NOMO-1 (cell line): ENCODE data around the gene LAG3.

Source experiments
- DNase-seq, 2 experiments: peaks; one replicate each; lab custom pipeline; 2025; ENCODE audit not compliant: unreplicated experiment in 2 of 2; lab: John Stamatoyannopoulos, UW

Gene LAG3

GRCh38 chr12:6821591-6822425 is 49.5 kb downstream of the LAG3 start, which contains the start of gene GPR162:
GPR162 (plus strand) TSS chr12:6821821; CDS start chr12:6823899, 2,078 bp downstream.
- DNase-seq, result no peak

GRCh38 chr12:6822426-6823135 is 50.3 kb downstream of the LAG3 start:
- no peak for DNase-seq

GRCh38 chr12:6823182-6824084 is 51.1 kb downstream of the LAG3 start:
- DNase-seq, result no peak

- DNase-seq, result no peak
These were observed 51.9 kb downstream of the LAG3 start for GRCh38 chr12:6824085-6824775.

- no peak for DNase-seq
These were observed 52.6 kb downstream of the LAG3 start for GRCh38 chr12:6824901-6825381.

GRCh38 chr12:6825398-6826124 is 53.2 kb downstream of the LAG3 start:
- peak; percentile 62 to 67 for DNase-seq

GRCh38 chr12:6826125-6826733 is 53.9 kb downstream of the LAG3 start:
- DNase-seq, result no peak

- DNase-seq, result no peak
These were observed 54.6 kb downstream of the LAG3 start for GRCh38 chr12:6826734-6827436.

GRCh38 chr12:6827437-6827911 is 55.2 kb downstream of the LAG3 start:
- DNase-seq, result no peak
